SIG-M5 treated with dmso at 0.1 percent for 504 hours (cell line): ENCODE measurements around the gene BATF3.
A peak's percentile ranks its signal among the peaks of the same experiment; 100 is the strongest.

Experiments
- DNase-seq: peaks from one replicate; lab custom pipeline; 2025; ENCODE audit not compliant: unreplicated experiment; lab: John Stamatoyannopoulos, UW

The BATF3 gene

GRCh38 chr1:212685429-212685828 lies 14.2 kb downstream of the BATF3 start:
- DNase-seq = no peak

- DNase-seq = no peak
Measured at GRCh38 chr1:212684521-212685090, 15.0 kb downstream of the BATF3 start.

- DNase-seq = no peak
Measured at GRCh38 chr1:212684076-212684475, 15.6 kb downstream of the BATF3 start.

GRCh38 chr1:212683357-212683722 lies 16.3 kb downstream of the BATF3 start:
- DNase-seq = peak; percentile 75

GRCh38 chr1:212680680-212681389 lies 18.8 kb downstream of the BATF3 start:
- DNase-seq = no peak

GRCh38 chr1:212678456-212679410 lies 20.9 kb downstream of the BATF3 start:
- DNase-seq = peak; percentile 91

GRCh38 chr1:212677573-212677972 lies 22.1 kb downstream of the BATF3 start:
- DNase-seq = no peak

GRCh38 chr1:212677136-212677535 lies 22.5 kb downstream of the BATF3 start:
- no peak for DNase-seq

- no peak for DNase-seq
Measured at GRCh38 chr1:212675675-212676074, 24.0 kb downstream of the BATF3 start.

- no peak for DNase-seq
Measured at GRCh38 chr1:212674872-212675271, 24.8 kb downstream of the BATF3 start.

GRCh38 chr1:212671342-212672031 lies 28.2 kb downstream of the BATF3 start:
- DNase-seq = peak; percentile 99

GRCh38 chr1:212670882-212671281 lies 28.8 kb downstream of the BATF3 start:
- DNase-seq = no peak

- DNase-seq = no peak
Measured at GRCh38 chr1:212670301-212670700, 29.3 kb downstream of the BATF3 start.

GRCh38 chr1:212669600-212669999 lies 30.0 kb downstream of the BATF3 start:
- DNase-seq = no peak

GRCh38 chr1:212669102-212669501 lies 30.5 kb downstream of the BATF3 start:
- DNase-seq = peak; percentile 75

GRCh38 chr1:212668477-212668876 lies 31.2 kb downstream of the BATF3 start:
- DNase-seq = no peak

GRCh38 chr1:212667223-212668139 lies 32.2 kb downstream of the BATF3 start:
- no peak for DNase-seq

- DNase-seq = no peak
Measured at GRCh38 chr1:212666116-212666775, 33.4 kb downstream of the BATF3 start.

GRCh38 chr1:212665241-212666115 lies 34.2 kb downstream of the BATF3 start:
- peak; percentile 80 for DNase-seq
